ENCODE data around the gene RNF224. TPM values are rescaled to one million over a fixed set of nuclear protein-coding genes. Genes with fewer than 3 reads are reported as not detected.

The RNF224 gene
- not detected in 2 replicates for polyA plus RNA-seq (2011; rRNA removed)
- 0.04 TPM in 2 replicates for polyA plus RNA-seq (2012; cell fraction: cytosol; rRNA removed)
- 0.14 and 0.23 TPM in 2 replicates for polyA plus RNA-seq (2012; cell fraction: nucleus; rRNA removed)
- polyA plus RNA-seq (2017; fragmentation: RNase III; extraction: RNeasy Plus Mini Kit Qiagen cat#74134 plus additional on column Dnase treatment) = 0.04 to 0.07 TPM (median 0.07 TPM) in 3 replicates
- polyA minus RNA-seq (2011; rRNA and poly(A)+ RNA removed) = not detected in 2 replicates

DNA sequence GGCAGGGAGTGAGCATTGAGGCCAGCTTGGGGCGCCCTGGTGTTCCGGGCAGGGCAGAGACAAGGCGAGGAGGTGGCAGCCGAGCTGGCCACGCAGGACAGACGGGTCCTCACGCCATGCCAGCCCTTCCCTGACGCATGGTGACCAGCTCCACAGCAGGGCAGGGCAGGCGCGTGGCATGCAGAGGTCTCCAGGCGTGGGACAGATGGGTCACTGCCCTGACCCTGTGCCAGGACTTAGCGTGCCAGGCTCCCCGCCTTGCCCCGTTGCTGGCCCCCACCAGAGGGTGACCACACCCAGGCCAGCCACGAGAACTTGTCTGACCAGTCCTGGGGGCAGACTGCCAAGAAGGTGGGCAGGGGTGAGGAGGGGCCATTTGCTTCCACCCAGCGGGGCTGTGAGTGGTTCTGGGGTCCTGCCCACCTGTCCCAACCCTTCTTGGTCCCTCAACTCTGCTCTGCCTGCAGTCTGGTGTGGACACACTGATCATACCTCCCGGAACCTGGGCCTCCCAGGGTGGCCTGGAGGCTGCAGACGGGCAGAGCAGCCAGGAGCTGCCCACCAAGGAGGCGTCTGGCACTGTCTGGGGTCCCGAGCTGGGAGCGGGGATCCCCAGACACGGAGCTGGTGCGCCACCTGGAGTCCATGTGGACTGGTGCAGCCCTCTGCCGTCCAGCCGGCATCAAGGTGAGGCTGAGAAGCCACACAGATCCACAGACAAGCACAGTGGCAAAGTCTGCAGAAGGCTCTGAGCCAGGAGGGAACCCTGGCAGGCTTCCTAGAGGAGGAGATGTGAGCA, at the start of gene RNF224:
Gene RNF224 (plus strand): TSS at position 449 of the 799 bp plus-strand sequence. CDS start 834 bp downstream, outside the sequence.
- peak; percentile 78 to 84 for DNase-seq (ENCODE audit: low read depth in 1 of 2, low spot score in 1 of 2)
- WGBS (ENCODE audit: missing lambda C conversion rate) = 45% methylated on average over 19 of the region's 25 CpGs
- no peak for TF ChIP-seq CBX2 (IDR thresholded peaks at IDR 0.05; ENCODE audit: borderline replicate concordance, low read depth)
- TF ChIP-seq, protein P1, sequence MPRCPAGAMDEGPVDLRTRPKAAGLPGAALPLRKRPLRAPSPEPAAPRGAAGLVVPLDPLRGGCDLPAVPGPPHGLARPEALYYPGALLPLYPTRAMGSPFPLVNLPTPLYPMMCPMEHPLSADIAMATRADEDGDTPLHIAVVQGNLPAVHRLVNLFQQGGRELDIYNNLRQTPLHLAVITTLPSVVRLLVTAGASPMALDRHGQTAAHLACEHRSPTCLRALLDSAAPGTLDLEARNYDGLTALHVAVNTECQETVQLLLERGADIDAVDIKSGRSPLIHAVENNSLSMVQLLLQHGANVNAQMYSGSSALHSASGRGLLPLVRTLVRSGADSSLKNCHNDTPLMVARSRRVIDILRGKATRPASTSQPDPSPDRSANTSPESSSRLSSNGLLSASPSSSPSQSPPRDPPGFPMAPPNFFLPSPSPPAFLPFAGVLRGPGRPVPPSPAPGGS (IDR thresholded peaks at IDR 0.05) = no peak
- no peak for TF ChIP-seq NPAS2 (CRISPR knock-in tag; IDR thresholded peaks at IDR 0.05; ENCODE audit: borderline replicate concordance)
- TF ChIP-seq NR3C1 (IDR thresholded peaks at IDR 0.05) = no peak
- TF ChIP-seq SREBF2 (IDR thresholded peaks at IDR 0.05) = no peak
- TF ChIP-seq ESRRA (IDR thresholded peaks at IDR 0.05; ENCODE audit: borderline replicate concordance, low read length) = no peak
- TF ChIP-seq MAZ (IDR thresholded peaks at IDR 0.05; ENCODE audit: borderline replicate concordance, low read depth, low read length) = no peak
- no peak for TF ChIP-seq HDAC2 (IDR thresholded peaks at IDR 0.05)
- no peak for TF ChIP-seq CBX8 (IDR thresholded peaks at IDR 0.05)
- TF ChIP-seq ZSCAN20 (CRISPR knock-in tag; IDR thresholded peaks at IDR 0.05) = no peak
- no peak for TF ChIP-seq CHD4 (IDR thresholded peaks at IDR 0.05; ENCODE audit: borderline replicate concordance)
- no peak for TF ChIP-seq CHD2 (IDR thresholded peaks at IDR 0.05; ENCODE audit: low read length, partially characterized antibody)
- TF ChIP-seq GATA3 (IDR thresholded peaks at IDR 0.05; ENCODE audit: borderline replicate concordance) = no peak
- peak; percentile 92 to 94 for TF ChIP-seq RAD21 (conservative IDR thresholded peaks at IDR 0.05 in 1 of 2, IDR thresholded peaks at IDR 0.05 in 1 of 2)
- no peak for TF ChIP-seq PHF8 (IDR thresholded peaks at IDR 0.05; ENCODE audit: borderline replicate concordance, low read depth)
- 0 out of 2 replicates have a peak, but pooled peaks have one; percentile 1 for TF ChIP-seq POLR2A (IDR thresholded peaks at IDR 0.05; ENCODE audit: low read length)
- TF ChIP-seq, protein P2, sequence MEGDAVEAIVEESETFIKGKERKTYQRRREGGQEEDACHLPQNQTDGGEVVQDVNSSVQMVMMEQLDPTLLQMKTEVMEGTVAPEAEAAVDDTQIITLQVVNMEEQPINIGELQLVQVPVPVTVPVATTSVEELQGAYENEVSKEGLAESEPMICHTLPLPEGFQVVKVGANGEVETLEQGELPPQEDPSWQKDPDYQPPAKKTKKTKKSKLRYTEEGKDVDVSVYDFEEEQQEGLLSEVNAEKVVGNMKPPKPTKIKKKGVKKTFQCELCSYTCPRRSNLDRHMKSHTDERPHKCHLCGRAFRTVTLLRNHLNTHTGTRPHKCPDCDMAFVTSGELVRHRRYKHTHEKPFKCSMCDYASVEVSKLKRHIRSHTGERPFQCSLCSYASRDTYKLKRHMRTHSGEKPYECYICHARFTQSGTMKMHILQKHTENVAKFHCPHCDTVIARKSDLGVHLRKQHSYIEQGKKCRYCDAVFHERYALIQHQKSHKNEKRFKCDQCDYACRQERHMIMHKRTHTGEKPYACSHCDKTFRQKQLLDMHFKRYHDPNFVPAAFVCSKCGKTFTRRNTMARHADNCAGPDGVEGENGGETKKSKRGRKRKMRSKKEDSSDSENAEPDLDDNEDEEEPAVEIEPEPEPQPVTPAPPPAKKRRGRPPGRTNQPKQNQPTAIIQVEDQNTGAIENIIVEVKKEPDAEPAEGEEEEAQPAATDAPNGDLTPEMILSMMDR (IDR thresholded peaks at IDR 0.05) = peak; percentile 88
- no peak for TF ChIP-seq RFX5 (IDR thresholded peaks at IDR 0.05)
- TF ChIP-seq, protein P3, sequence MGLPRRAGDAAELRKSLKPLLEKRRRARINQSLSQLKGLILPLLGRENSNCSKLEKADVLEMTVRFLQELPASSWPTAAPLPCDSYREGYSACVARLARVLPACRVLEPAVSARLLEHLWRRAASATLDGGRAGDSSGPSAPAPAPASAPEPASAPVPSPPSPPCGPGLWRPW (IDR thresholded peaks at IDR 0.05) = no peak
- peak; percentile 86 for TF ChIP-seq SMC3 (IDR thresholded peaks at IDR 0.05)
- peak; percentile 88 for TF ChIP-seq ZFP36 (IDR thresholded peaks at IDR 0.05; ENCODE audit: borderline replicate concordance, partially characterized antibody)
- peak within 1 kb of the TSS; percentile 77 for H3K4me2 ChIP-seq
- H3K9me3 ChIP-seq = no peaks in the 10 kb centered on the region
- CTCF ChIA-PET = interaction anchor here (0.5 to 10.1 kb wide), 42 partner anchors 10 to 441 kb away, joined by 3 to 113 read pairs (median 5); partner anchors contain the start of genes ANAPC2, LRRC26, MAMDC4 and MAN1B1
- H3K4me1 ChIP-seq = peaks cover 66% of the 10 kb centered on the region
- H3K27ac ChIP-seq = peak within 1 kb of the TSS; percentile 63 to 89
- peak; percentile 42 to 71 for ATAC-seq
- POLR2A ChIA-PET = interaction anchor here (1.5 to 3.5 kb wide), 3 partner anchors 13 to 64 kb away, joined by 3 to 27 read pairs (median 8); partner anchors contain the start of genes ANAPC2, SSNA1 and TUBB4B
- H3K4me3 ChIP-seq = no peak within 1 kb of the TSS
- no peak for FAIRE-seq

DNA sequence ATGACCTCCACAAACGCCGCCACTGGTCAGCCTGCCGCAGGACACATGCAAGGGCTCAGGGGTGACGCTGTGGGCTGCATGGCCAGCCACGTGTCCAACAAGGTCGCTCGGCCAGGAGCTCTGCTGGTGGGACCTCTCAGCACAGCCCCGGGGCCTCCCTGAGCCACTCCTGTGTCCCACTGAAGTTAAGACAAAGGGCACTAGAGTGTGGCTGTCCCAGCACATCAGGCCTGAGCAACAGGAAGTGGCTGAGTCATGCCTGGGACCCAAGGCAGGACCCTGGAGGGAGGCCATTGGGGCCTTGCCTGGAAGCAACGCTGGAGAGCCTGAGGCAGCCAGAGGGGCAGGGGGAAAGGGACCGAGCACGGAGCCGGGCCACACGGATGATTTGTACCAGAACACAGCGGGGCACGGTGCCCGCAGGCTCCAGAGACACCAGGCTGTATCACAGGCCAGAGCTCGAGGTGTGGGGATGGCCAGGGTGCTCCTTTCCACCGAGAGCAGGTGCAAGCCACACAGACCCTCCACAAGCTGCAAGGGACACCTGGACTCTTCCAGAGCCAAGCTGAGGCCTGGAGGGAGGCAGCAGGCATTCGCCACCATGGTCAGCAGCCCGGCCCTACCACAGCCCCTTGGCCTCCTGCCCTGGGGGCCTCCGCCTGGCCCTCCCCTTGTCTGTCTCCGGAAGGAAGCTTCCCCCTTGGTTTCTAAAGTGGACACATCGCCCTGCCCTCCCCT, 48.9 kb upstream of the RNF224 start:
- DNase-seq (ENCODE audit: low read depth in 1 of 2, low spot score in 1 of 2) = no peak
- FAIRE-seq = no peak
- no peak overlapping the region for H3K27ac ChIP-seq
- CTCF ChIA-PET = interaction anchor here (0.6 to 16.5 kb wide), 9 partner anchors 9 to 59 kb away, joined by 3 to 156 read pairs (median 8); partner anchors contain the start of genes ANAPC2, LRRC26 and SSNA1
- H3K4me3 ChIP-seq = no peak overlapping the region
- no peak overlapping the region for H3K4me2 ChIP-seq
- 93% methylated on average over 23 of the region's 23 CpGs for WGBS (ENCODE audit: missing lambda C conversion rate)
- no peaks in the 10 kb centered on the region for H3K9me3 ChIP-seq
- no peak for ATAC-seq
- POLR2A ChIA-PET = no interaction called here
- no peaks in the 10 kb centered on the region for H3K4me1 ChIP-seq
- TF ChIP-seq RCOR1 (IDR thresholded peaks at IDR 0.05; ENCODE audit: low read depth, low read length) (no peak), GATA3 (IDR thresholded peaks at IDR 0.05; ENCODE audit: borderline replicate concordance) (no peak), ZNF302 (CRISPR knock-in tag; IDR thresholded peaks at IDR 0.05) (no peak), MAZ (IDR thresholded peaks at IDR 0.05; ENCODE audit: borderline replicate concordance, low read depth, low read length) (no peak), FOXS1 (CRISPR knock-in tag; IDR thresholded peaks at IDR 0.05) (no peak), BHLHE40 (IDR thresholded peaks at IDR 0.05; ENCODE audit: low read depth, low read length) (no peak), HOXA7 (CRISPR knock-in tag; IDR thresholded peaks at IDR 0.05) (no peak), ZFP36 (IDR thresholded peaks at IDR 0.05; ENCODE audit: borderline replicate concordance, partially characterized antibody) (no peak)
- TF ChIP-seq, protein P4, sequence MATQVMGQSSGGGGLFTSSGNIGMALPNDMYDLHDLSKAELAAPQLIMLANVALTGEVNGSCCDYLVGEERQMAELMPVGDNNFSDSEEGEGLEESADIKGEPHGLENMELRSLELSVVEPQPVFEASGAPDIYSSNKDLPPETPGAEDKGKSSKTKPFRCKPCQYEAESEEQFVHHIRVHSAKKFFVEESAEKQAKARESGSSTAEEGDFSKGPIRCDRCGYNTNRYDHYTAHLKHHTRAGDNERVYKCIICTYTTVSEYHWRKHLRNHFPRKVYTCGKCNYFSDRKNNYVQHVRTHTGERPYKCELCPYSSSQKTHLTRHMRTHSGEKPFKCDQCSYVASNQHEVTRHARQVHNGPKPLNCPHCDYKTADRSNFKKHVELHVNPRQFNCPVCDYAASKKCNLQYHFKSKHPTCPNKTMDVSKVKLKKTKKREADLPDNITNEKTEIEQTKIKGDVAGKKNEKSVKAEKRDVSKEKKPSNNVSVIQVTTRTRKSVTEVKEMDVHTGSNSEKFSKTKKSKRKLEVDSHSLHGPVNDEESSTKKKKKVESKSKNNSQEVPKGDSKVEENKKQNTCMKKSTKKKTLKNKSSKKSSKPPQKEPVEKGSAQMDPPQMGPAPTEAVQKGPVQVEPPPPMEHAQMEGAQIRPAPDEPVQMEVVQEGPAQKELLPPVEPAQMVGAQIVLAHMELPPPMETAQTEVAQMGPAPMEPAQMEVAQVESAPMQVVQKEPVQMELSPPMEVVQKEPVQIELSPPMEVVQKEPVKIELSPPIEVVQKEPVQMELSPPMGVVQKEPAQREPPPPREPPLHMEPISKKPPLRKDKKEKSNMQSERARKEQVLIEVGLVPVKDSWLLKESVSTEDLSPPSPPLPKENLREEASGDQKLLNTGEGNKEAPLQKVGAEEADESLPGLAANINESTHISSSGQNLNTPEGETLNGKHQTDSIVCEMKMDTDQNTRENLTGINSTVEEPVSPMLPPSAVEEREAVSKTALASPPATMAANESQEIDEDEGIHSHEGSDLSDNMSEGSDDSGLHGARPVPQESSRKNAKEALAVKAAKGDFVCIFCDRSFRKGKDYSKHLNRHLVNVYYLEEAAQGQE (IDR thresholded peaks at IDR 0.05) = no peak
- TF ChIP-seq, protein P3 (IDR thresholded peaks at IDR 0.05) = no peak
